PC-9 (cell line): Measurements from ENCODE around the gene UBR1. TPM values are rescaled to one million over a fixed set of nuclear protein-coding genes. Genes with fewer than 3 reads are reported as not detected.
"Not testable (repeated sequence)": the region's sequence is repeated elsewhere in the genome, so short reads cannot be mapped to it uniquely, and the experiment has no call there.

Experiments
- BruUV-seq: library from RNA; stranded (reverse); fragments of 400-500 nt; replicated peaks from 2 replicates; lab custom pipeline; 2021; lab: Mats Ljungman, UMichigan
- CTCF ChIA-PET: fragments of 300-600 bp; sonication (Branson Sonifier 250); formaldehyde crosslinking; loops from one replicate; lab custom pipeline; 2022; ENCODE audit warnings: antibody characterized with exemption; lab: Charles Lee
- POLR2A ChIA-PET: fragments of 300-600 bp; sonication (Branson Sonifier 250); formaldehyde crosslinking; loops from one replicate; lab custom pipeline; 2022; ENCODE audit warnings: antibody characterized with exemption; ENCODE audit not compliant: unreplicated experiment; lab: Charles Lee
- DNase-seq, 2 experiments: peaks; one replicate each; pipeline versions ENCODE4 v3.0.0 to v3.0.0-alpha.2; 2015 to 2022; ENCODE audit warnings: mixed read lengths in 1 of 2
- H2AFZ ChIP-seq: fragments of 200-600 bp; sonication (generic); 2 replicates; pipeline ENCODE4 v1.8.1; 2017; ENCODE audit warnings: antibody characterized with exemption
- H3F3A ChIP-seq: fragments of 200-600 bp; sonication (generic); 2 replicates; pipeline ENCODE4 v1.8.1; 2017; ENCODE audit warnings: antibody characterized with exemption, mild to moderate bottlenecking, low read depth; ENCODE audit not compliant: insufficient read depth
- H3K27ac ChIP-seq: fragments of 200-600 bp; sonication (generic); 2 replicates; pipeline ENCODE4 v1.6.1; 2016; ENCODE audit warnings: mixed run types
- H3K27me3 ChIP-seq: fragments of 200-600 bp; sonication (generic); 2 replicates; pipeline ENCODE4 v1.6.1; 2016; ENCODE audit warnings: low read depth, mixed run types; ENCODE audit not compliant: insufficient read depth
- H3K36me3 ChIP-seq: fragments of 200-600 bp; sonication (generic); 2 replicates; pipeline ENCODE4 v1.6.1; 2016; ENCODE audit warnings: low read depth, mixed run types
- H3K4me1 ChIP-seq: fragments of 200-600 bp; sonication (generic); replicated peaks from 2 replicates; pipeline ENCODE4 v1.6.1; 2016; ENCODE audit warnings: mixed run types; ENCODE audit not compliant: insufficient read depth
- H3K4me2 ChIP-seq: fragments of 200-600 bp; sonication (generic); 2 replicates; pipeline ENCODE4 v1.6.1; 2017; ENCODE audit warnings: mixed run types
- H3K4me3 ChIP-seq: fragments of 200-600 bp; sonication (generic); 2 replicates; pipeline ENCODE4 v1.6.1; 2016; ENCODE audit warnings: mixed run types
- H3K79me2 ChIP-seq: fragments of 200-600 bp; sonication (generic); 2 replicates; pipeline ENCODE4 v1.6.1; 2017; ENCODE audit warnings: low read depth, mixed run types
- H3K9me2 ChIP-seq: fragments of 200-600 bp; sonication (generic); 2 replicates; pipeline ENCODE4 v1.8.1; 2017; ENCODE audit warnings: mild to moderate bottlenecking; ENCODE audit not compliant: insufficient read depth
- H3K9me3 ChIP-seq: fragments of 200-600 bp; sonication (generic); 2 replicates; pipeline ENCODE4 v1.8.1; 2016; ENCODE audit warnings: low read depth; ENCODE audit not compliant: insufficient read depth
- H4K20me1 ChIP-seq: fragments of 200-600 bp; sonication (generic); 2 replicates; pipeline ENCODE4 v1.8.1; 2017; ENCODE audit not compliant: insufficient read depth
- CTCF ChIP-seq: fragments of 200-600 bp; sonication (generic); conservative IDR thresholded peaks from 2 replicates; pipeline ENCODE4 v1.6.1; 2017; ENCODE audit warnings: mixed run types, antibody characterized with exemption, mild to moderate bottlenecking, moderate library complexity
- EZH2 ChIP-seq: fragments of 200-600 bp; sonication (generic); IDR thresholded peaks from 2 replicates; pipeline ENCODE4 v1.8.0; 2017; ENCODE audit warnings: antibody characterized with exemption, low read depth
- intact Hi-C: fragments of 100-400 bp; cut with micrococcal nuclease; formaldehyde crosslinking; loops from one replicate; pipeline ENCODE4 v1.10.0; 2022; ENCODE audit not compliant: unreplicated experiment
- total RNA-seq: library from RNA; stranded (reverse); gene quantifications from 2 replicates; pipeline ENCODE4 v1.2.3, GENCODE V29; 2021

UBR1 gene
- total RNA-seq, 1 experiment from 2014 or later: 17.1 TPM

- Histone ChIP-seq H3K27ac (no peak overlapping the region), H3F3A (no peaks in the 10 kb centered on the region), H3K27me3 (no peaks in the 10 kb centered on the region), H3K4me3 (no peak overlapping the region), H2AFZ (no peak overlapping the region), H4K20me1 (no peaks in the 10 kb centered on the region), H3K9me2 (no peaks in the 10 kb centered on the region), H3K4me2 (no peak overlapping the region), H3K9me3 (no peaks in the 10 kb centered on the region), H3K4me1 (no peaks in the 10 kb centered on the region), H3K79me2 (no peaks in the 10 kb centered on the region), H3K36me3 (0 out of 2 replicates have a peak, but pooled peaks cover 3% of the 10 kb centered on the region)
- BruUV-seq: no TSS peak
- DNase-seq: no peak
- CTCF ChIA-PET: interaction anchor here (0.7 kb wide), 1 partner anchor 27 kb away, joined by 8 read pairs; no protein-coding TSS in a partner anchor
- POLR2A ChIA-PET: no interaction called here
- intact Hi-C loops: no loop called here
- TF ChIP-seq EZH2: no peak
- TF ChIP-seq CTCF: no peak
Observed at GRCh38 chr15:42992626-42993025, 113.2 kb downstream of the UBR1 start.

GRCh38 chr15:42986693-42987342 lies 119.0 kb downstream of the UBR1 start:
- Histone ChIP-seq H3F3A (no peaks in the 10 kb centered on the region), H3K4me2 (no peak overlapping the region), H3K4me1 (no peaks in the 10 kb centered on the region), H3K4me3 (no peak overlapping the region), H2AFZ (no peak overlapping the region), H3K79me2 (no peaks in the 10 kb centered on the region), H3K27ac (no peak overlapping the region), H3K9me3 (no peaks in the 10 kb centered on the region), H3K27me3 (no peaks in the 10 kb centered on the region), H3K36me3 (no peaks in the 10 kb centered on the region), H3K9me2 (no peaks in the 10 kb centered on the region), H4K20me1 (no peaks in the 10 kb centered on the region)
- no peak for TF ChIP-seq CTCF
- no peak for TF ChIP-seq EZH2
- DNase-seq: no peak
- intact Hi-C loops: no loop called here
- BruUV-seq: no TSS peak
- POLR2A ChIA-PET: no interaction called here
- CTCF ChIA-PET: no interaction called here

GRCh38 chr15:42984493-42985034 lies 121.3 kb downstream of the UBR1 start:
- no peak for DNase-seq
- Histone ChIP-seq H3K4me2 (no peak overlapping the region), H3K4me3 (no peak overlapping the region), H3K9me3 (no peaks in the 10 kb centered on the region), H3F3A (no peaks in the 10 kb centered on the region), H3K4me1 (no peaks in the 10 kb centered on the region), H3K27me3 (no peaks in the 10 kb centered on the region), H3K27ac (no peak overlapping the region), H3K79me2 (no peaks in the 10 kb centered on the region), H2AFZ (no peak overlapping the region), H3K9me2 (no peaks in the 10 kb centered on the region), H4K20me1 (no peaks in the 10 kb centered on the region), H3K36me3 (no peaks in the 10 kb centered on the region)
- CTCF ChIA-PET: no interaction called here
- BruUV-seq: no TSS peak
- POLR2A ChIA-PET: no interaction called here
- TF ChIP-seq CTCF (no peak), EZH2 (no peak)
- intact Hi-C loops: no loop called here

GRCh38 chr15:42979113-42979512 lies 126.7 kb downstream of the UBR1 start:
- H3K4me2 ChIP-seq, H3F3A ChIP-seq, H3K79me2 ChIP-seq, intact Hi-C loops, H3K27ac ChIP-seq, H3K27me3 ChIP-seq, H3K4me3 ChIP-seq, BruUV-seq, H2AFZ ChIP-seq, H3K9me2 ChIP-seq, CTCF ChIA-PET, H3K4me1 ChIP-seq, H4K20me1 ChIP-seq, POLR2A ChIA-PET, H3K9me3 ChIP-seq, H3K36me3 ChIP-seq: not testable (repeated sequence)
- peak in 1 of 2 experiments; percentile 61 for DNase-seq
